Hindlimb muscle (tissue), 1 donor: ENCODE measurements around the gene KLF1. TPM values are rescaled to one million over a fixed set of nuclear protein-coding genes. Genes with fewer than 3 reads are reported as not detected.
"Not testable (repeated sequence)": the region's sequence is repeated elsewhere in the genome, so short reads cannot be mapped to it uniquely, and the experiment has no call there.

ENCODE experiments used
- DNase-seq: peaks from one replicate; pipeline ENCODE4 v3.0.0-alpha.2; 2013
- polyA plus RNA-seq: library from polyadenylated mRNA; unstranded; fragments of 120-200 nt; gene quantifications from one replicate; pipeline ENCODE4 v1.2.1, GENCODE V29; 2013; ENCODE audit not compliant: insufficient read length

KLF1 gene
- polyA plus RNA-seq, 1 donor = 0.88 TPM

DNA sequence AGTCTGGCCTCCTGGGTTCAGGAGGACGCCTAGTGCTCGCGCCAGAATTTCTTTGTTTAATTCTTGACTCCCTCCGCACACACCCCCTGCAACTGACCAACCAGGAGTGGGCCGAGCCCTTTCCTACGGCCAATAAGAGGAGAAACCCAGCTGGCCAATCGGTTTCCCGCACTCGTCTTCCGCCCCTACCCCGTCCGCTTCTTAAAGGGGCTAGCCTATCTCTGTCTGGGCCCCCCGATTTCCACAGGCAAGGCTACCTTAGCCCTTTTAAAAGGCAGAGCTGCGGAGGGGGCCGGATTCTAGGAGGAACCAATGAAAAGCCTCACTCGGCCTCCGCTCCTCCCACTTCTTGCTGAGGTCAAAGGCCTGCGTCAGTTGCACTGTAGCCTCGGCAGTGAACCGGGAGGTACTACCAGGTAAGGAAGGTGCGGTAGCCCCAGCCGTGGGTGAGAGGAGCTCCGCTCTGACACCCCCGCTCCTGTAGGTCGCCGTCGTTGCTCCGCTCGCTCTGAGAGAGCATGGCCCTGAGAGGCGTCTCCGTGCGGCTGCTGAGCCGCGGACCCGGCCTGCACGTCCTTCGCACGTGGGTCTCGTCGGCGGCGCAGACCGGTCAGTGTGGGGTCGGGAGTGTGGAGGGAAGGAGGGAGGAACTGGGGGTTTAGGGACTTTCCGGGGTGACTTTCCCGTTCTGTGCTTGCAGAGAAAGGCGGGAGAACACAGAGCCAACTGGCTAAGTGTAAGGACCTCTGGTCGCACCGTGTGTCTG, 4.0 kb upstream of the KLF1 start, which contains the start of gene GCDH:
GCDH (plus strand) TSS at position 374 of the 766 bp plus-strand sequence; CDS start at position 519, 145 bp downstream.
- DNase-seq = peak; percentile 96

DNA sequence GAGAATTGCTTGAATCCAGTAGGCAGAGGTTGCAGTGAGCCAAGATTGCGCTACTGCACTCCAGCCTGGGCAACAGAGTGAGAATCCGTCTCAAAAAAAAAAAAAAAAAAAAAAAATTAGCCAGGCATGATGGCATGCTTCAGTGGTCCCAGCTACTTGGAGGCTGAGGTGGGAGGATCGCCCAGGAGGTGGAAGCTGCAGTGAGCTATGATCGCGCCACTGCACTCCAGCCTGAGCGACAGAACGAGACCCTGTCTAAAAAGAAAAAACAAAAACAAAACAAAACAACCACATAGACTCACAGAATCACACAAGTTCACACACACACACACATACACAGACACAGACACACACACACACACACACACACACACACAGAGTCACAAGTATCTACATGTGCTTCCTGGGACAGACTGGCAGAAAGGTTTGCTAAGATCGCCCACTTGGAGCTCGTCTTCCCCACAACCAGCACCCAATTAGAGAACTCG, 3.3 kb upstream of the KLF1 start:
- DNase-seq = not testable (repeated sequence)

DNA sequence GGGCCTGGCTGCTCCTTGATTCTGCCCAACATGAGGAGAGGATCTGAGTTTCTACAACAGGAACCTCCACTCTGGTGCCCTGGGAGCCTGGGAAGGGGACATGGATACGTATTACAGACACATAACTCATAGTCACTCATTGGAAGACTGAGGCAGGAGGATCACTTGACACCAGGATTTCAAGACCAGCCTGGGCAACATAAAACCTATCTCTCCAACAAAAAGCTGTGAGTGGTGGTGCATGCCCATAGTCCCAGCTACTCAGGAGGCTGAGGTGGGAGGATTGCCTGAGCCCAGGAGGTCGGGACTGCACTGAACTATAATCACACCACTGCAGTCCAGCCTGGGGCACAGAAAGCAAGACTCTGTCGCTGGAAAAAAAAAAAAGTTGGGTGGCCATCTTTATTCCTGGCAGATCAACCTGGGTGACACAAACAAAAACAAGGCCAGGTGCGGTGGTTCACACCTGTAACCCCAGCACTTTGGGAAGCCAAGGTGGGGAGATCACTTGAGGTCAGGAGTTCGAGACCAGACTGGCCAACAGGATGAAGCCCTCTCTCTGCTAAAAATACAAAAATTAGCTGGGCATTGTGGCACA, 1.1 kb upstream of the KLF1 start:
- no peak for DNase-seq

DNA sequence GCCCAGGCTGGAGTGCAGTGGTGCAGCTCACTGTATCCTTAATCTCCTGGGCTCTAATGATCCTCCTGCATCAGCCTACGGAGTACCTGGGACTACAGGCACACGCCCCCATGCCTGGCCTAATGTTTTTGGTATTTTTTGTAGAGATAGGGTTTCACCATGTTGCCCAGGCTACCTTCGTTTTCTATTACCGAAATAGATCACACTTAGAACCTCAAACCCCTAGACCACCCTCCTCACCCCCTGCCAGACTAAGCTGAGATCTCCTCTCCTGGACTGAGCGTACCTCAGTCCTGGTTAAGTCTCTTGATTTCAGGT, 391 bp downstream of the KLF1 start:
- DNase-seq = no peak

DNA sequence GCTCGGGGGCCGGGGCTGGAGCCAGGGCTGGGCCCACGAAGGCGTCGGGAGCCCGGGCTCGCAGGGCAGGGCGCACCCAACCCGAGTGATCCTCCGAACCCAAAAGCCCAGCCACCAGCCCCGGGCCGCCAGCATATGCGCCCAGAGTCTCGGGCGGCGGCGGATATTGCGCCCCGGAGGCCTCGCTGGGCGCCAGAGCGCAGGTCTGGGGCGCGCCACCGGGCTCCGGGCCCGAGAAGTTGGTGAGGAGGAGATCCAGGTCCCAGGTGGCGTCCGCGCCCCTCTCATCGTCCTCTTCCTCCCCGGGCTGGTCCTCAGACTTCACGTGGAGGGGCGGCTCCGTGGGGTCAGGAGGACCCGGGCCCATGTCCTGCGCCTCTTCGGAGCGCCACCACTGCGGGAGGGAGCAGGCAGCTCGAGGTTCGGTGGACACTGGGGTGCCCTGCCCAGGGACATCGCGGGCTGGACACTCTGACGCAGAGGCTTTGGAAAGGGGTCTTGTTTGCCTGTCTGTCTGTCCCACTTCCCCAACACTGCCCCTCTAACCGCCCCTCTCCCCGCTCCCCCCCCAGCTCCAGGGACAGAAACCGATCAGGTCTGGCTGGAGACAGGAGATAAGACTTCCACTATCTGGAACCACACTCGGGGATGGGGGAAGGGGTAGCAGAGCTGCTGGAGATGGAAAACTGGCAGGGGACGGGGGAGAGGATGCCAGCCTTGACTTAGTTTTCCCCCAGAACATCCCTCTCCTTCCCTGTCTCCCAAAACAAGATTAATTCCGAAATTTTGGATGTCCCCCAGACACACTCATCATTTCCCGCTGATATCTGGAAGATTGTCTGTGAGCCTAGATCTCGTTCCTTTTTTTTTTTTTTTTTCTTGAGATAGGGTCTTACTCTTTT, 1.0 kb downstream of the KLF1 start:
- DNase-seq = no peak

DNA sequence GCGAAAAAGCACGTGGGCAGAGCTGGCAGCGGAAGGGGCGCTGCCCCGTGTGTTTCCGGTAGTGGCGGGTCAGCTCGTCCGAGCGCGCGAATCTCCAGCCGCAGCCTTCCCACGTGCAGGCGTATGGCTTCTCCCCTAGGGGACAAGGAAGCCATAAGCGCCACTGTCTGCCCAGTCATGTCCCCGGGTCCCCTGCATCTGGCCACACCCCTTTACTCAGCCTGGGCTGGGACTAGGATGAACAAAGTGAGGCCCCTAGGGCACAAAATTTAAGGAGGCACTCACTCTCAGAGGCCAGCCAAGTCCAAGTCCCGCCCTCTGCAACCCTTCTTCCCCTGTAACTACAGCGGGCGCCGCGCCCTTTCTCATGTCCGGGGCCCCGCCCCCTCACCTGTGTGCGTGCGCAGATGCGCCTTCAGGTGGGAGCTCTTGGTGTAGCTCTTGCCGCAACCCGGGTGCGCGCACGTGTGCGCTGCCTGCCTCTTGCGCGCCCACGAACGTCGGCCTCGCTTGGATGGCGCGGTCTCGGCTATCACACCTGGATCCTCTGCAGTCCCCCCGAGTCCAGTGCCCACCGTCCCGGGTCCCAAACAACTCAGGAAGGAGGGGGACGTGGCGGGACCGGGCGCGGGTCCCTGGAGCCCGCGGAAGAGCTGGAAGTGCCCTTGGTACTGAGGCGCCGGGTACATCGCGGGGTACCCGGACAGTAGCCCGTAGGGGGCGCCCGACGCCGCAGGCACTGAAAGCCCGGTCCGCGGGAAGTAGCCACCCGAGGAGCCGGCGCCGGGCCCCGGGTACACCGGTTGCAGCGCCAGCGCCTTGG, 1.9 kb downstream of the KLF1 start:
- peak; percentile 31 for DNase-seq

DNA sequence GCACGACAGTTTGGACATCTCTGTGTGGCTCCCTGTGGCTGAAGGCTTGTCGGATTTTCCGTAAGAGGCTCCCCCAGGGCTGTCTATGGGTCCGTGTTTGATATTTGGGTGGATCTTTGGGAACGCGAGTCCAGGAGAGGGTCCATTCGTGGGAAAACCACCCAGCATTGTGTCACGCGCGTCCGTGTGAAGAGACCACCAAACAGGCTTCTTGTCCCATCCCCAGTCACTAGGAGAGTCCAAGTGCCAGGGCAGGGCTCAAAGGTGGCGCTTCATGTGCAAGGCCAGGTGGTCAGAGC, 2.4 kb downstream of the KLF1 start:
- no peak for DNase-seq

DNA sequence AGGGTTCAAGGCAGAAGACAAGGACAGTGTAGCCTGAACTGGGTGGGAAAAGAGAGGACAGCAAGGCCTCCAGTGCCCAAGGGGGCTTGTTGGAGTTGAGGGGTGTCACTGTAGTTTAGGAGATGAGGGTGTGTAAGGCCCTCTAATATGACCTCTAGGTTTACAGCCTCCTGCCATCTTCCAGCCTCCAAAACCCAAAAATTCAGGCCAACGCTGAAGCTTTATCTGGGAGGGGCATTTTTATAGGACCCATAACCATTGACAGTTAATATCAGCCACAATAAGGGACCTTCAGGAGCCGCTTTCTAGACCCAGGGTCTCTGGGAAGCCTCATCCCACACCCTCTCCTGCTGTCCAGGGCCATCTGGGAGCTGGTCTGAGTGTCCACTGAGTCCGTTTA, 2.8 kb downstream of the KLF1 start:
- no peak for DNase-seq

DNA sequence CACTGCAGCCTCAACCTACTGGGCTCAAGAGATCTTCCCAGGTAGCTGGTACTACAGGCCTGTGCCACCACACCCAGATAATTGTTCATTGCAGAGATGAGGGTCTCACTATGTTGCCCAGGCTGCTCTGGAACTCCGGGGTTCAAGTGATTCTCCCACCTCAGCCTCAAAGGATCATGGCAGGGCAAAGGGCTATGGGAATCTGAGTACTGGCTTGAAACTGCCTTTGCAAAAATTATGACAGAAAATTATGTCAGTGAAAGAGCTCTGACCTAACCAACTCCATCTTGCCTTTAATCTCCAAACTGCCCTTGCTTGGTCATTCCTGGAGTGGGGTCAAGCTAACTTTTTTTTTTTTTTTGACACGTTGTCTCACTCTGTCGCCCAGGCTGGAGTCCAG, 4.4 kb downstream of the KLF1 start:
- no peak for DNase-seq

DNA sequence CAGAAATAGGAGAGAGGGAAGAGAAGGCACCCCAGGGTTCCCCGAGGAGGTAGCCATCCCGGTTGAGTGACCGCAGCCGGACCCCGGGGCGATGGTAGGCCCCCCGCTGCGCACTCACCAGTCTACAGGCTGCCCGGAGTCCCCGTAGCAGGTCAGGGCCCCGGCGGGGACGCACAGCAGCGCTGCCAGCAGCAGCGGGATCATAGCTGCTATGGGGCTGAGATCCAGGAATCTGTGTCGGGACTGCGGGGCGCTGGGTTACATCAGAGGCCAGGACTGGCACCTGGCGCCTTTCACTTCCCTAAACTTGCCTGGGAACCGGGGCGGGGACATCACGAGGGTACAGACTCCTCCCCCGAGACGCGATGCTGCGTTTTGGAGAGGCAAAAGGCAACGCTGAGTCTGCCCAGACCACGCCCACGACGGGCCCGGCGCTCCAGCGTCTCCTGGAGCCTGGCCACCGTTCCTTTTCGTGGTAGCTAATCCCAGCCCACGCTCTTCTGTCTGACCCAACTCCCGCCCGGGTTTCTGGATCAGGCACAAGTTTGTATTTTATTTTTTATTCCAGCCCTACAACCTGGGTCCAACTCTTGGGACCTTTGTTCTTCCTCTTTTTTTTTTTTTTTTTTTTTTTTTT, 5.7 kb downstream of the KLF1 start, which contains the start of gene DNASE2:
DNASE2 (minus strand) TSS at position 278 of the 637 bp plus-strand sequence; CDS start at position 204, 74 bp downstream.
- peak; percentile 91 for DNase-seq

DNA sequence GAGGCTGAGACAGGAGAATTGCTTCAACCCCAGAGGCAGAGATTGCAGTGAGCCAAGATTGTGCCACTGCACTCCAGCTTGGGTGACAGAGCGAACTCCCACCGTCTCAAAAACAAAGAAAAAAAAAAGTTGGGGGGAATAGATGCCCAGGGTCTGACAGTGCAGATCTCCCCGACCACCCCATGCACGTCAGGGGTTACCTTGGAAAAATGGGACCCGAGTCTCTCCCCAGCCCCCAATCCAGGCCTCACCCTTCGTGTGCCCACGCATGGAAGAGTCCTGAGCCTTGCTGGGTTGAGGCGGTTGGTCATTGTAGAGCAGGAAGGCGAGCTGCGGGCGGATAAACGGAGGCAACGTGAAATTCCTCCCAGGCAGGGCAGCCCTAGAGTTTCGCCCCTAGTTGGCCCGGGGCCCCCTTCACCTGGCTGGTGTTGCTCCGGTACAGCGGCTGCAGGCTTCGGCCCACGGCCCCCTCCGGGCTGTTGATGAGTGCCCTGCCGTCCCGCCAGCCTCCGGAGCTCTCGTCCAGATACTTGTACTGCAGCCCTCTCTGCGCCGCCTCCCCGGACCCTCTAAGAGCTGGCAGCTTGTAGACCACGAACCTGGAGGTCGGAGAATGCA, 6.3 kb downstream of the KLF1 start:
- no peak for DNase-seq

DNA sequence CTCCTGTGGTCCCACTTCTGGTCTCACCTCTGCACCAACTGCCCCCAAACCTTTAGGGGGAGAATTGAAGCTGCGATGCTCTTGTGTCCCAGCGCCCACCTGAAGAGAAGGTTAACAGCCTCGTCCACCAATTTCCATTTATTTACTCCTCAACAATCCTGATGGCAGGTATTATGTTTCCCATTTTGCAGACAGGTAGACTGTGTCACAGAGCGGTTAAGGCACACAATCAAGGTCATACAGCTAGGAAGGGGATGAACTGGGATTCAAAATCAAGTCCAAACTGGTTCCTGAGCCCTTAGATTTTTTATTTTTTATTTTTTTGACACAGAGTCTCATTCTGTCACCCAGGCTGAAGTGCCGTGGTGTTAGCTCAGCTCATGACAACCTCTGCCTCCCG, 11.9 kb downstream of the KLF1 start:
- no peak for DNase-seq

DNA sequence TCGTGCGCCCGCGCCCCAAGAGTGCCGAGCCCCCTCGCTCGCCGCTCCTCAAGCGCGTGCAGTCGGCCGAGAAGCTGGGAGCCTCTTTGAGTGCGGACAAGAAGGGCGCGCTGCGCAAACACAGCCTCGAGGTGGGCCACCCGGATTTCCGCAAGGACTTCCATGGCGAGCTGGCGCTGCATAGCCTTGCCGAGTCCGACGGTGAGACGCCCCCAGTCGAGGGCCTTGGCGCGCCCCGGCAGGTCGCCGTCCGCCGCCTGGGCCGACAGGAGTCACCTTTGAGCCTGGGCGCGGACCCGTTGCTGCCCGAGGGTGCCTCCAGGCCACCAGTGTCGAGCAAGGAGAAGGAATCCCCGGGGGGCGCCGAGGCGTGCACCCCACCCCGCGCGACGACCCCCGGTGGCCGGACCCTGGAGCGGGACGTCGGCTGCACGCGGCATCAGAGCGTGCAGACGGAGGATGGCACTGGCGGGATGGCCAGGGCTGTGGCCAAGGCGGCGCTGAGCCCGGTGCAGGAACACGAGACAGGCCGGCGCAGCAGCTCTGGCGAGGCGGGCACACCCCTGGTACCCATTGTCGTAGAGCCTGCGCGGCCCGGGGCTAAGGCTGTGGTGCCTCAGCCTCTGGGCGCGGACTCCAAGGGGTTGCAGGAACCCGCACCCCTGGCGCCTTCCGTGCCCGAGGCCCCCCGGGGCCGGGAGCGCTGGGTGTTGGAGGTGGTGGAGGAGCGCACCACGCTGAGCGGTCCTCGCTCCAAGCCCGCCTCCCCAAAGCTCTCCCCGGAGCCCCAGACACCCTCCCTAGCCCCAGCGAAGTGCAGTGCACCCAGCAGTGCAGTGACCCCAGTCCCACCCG, 12.9 kb downstream of the KLF1 start:
- no peak for DNase-seq

DNA sequence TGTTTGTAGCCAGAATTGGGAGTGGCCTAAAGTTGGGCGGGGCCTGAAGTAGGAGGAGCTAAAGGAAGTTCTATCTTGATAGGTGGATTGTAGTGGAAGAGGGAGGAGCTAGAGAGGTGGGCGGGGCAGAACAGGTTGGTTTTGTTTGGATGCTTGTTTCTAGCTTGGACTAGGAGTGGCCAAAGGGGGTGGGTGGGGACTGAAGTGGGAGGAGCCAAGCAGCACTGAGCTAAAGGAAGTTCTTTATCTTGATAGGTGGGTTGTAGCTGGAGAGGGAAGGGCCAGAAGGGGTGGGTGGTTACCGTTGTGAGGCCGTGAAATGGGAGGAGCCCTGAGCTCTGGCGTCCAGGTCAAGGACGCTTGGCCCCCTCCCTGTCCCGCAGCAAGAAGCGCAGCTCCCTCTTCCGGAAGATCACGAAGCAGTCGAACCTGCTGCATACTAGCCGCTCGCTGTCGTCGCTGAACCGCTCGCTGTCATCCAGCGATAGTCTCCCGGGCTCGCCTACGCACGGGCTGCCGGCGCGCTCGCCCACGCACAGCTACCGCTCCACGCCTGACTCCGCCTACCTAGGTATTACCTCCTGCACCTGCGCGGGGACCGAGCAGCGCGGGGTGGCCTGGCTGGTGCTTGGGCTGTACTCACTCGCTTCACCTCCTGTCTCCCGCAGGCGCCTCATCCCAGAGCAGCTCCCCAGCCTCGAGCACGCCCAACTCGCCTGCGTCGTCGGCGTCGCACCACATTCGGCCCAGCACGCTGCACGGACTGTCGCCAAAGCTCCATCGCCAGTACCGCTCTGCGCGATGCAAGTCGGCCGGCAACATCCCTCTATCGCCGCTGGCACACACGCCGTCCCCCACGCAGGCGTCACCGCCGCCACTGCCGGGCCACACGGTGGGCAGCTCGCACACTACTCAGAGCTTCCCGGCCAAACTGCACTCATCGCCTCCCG, 13.8 kb downstream of the KLF1 start:
- no peak for DNase-seq

DNA sequence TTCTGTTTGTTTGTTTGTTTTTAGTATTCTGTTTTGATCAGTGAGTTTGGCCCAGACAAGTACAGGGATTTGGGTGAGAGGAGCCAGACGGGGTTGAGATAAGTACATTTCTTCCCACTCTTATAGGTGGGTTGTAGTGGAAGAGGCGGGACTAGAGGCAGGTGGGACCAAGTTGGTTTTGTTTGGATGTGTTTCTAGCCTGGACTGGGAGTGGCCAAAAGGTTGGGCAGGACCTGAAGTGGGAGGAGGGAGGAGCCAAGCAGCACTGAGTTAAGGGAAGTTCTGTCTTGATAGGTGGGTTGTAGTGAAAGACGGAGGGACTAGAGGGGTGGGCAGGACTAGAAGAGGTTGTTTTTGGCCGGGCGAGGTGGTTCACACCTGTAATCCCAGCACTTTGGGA, 14.7 kb downstream of the KLF1 start:
- DNase-seq = no peak

DNA sequence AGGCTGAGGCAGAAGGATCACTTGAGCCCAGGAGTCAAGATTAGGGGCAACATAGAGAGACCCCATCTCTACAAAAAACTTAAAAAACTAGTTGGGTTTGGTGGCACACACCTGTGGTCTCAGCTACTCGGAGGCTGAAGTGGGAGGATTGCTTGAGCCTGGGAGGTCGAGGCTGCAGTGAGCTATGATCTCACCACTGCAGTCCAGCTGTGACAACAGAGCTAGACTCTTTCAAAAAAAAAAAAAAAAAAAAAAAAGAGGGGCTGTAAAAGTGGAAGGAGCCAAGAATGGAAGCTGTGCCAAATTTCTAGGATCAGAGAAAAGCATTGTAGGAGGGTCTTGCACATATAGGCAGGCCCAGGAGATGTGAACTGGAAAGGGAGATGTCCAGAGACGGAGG, 15.3 kb downstream of the KLF1 start:
- no peak for DNase-seq

DNA sequence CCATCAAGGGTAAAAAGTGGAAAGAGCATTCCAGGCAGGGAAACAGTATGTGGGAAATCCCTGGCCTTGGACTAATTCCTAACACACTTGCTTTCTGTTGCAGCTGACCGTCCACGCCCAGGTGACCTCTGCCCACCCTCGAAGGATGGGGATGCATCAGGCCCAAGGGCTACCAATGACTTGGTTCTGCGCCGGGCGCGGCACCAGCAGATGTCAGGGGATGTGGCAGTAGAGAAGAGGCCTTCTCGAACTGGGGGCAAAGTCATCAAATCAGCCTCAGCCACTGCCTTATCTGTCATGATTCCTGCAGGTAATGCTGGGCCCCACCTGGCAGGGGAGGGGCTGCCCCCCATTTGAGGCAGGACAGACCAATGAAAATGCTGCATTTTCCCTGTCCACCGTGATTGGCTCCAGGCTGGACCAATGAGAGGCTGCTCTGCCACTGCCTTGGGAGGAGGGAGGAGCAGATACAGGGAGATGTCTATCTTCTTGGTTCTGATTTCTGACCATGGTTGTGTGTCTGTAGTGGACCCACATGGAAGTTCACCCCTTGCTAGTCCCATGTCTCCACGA, 18.4 kb downstream of the KLF1 start:
- DNase-seq = no peak

DNA sequence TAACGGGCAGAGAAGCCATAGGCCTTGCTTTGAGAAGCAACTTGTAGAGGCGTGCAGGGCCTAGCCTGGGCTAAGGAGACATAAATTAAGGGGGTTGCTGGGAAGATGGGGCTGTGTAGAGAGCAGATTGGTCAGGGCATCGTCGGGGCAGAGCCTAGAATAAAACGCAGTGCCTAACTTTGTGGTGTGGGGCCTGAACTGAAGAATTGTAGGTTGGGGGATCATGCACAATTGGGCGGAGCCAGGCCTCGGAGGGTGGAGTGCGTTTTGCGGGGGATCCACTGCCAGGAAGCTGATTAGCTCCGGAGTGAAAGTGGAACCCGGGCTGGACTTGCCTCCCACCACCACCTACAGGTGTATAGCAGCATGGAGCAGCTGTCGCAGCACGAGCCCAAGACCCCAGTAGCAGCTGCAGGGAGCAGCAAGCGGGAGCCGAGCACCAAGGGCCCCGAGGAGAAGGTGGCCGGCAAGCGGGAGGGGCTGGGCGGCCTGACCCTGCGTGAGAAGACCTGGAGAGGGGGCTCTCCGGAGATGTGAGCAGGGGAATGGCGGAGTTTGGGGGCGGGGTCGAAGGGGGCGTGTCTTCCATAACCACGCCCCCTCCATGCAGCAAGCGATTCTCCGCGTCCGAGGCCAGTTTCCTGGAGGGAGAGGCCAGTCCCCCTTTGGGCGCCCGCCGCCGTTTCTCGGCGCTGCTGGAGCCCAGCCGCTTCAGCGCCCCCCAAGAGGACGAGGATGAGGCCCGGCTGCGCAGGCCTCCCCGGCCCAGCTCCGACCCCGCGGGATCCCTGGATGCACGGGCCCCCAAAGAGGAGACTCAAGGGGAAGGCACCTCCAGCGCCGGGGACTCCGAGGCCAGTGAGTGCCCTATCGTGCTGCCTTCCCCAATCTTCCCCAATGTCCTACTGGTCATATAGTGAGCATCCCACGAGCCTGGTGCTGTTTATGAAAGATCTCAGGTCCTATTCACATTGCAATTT, 19.6 kb downstream of the KLF1 start:
- peak; percentile 74 for DNase-seq
